A549 (cell line): ENCODE measurements around the gene MID2. TPM values are rescaled to one million over a fixed set of nuclear protein-coding genes. Genes with fewer than 3 reads are reported as not detected.

Experiments used
- ATAC-seq, 2 experiments: fragments of 200-7000 bp in 1 of 2; fragments of >200 bp in 1 of 2; cut with Nextera tagmentation in 1 of 2; cut with Tn5 transposase in 1 of 2; 3 replicates each; pipeline versions ENCODE4 v1.8.0 to v1.9.1; 2018 to 2020; ENCODE audit warnings: mild to moderate bottlenecking in 1 of 2, moderate library complexity in 1 of 2
- CTCF ChIA-PET: fragments of 300-600 bp; sonication (Branson Sonifier 250); formaldehyde crosslinking; extraction: SDS; loops from one replicate; lab custom pipeline; 2021; ENCODE audit warnings: antibody characterized with exemption, inconsistent platforms; lab: Yijun Ruan, JAX
- POLR2A ChIA-PET: fragments of 350-600 bp; formaldehyde crosslinking; extraction: SDS; loops from one replicate; lab custom pipeline; 2021; ENCODE audit warnings: antibody characterized with exemption, inconsistent platforms; lab: Yijun Ruan, JAX
- DNase-seq, 2 experiments: peaks; one replicate each; pipeline versions ENCODE4 v3.0.0 to v3.0.0-alpha.2; 2011 to 2016; ENCODE audit warnings: low read depth in 1 of 2, low spot score in 1 of 2
- FAIRE-seq: peaks from 2 replicates; lab custom pipeline; 2011; peaks lifted over from hg19 to GRCh38; lab: Jason Lieb, UNC
- H3K27ac ChIP-seq, 2 experiments: fragments of >200 bp; sonication (Bioruptor Twin); formaldehyde crosslinking; 3 replicates each; pipeline ENCODE4 v1.5.1; 2016 to 2017
- H3K4me1 ChIP-seq: fragments of >200 bp; sonication (Bioruptor Twin); formaldehyde crosslinking; 3 replicates; pipeline ENCODE4 v1.6.1; 2016
- H3K4me2 ChIP-seq: fragments of >200 bp; sonication (Bioruptor Twin); formaldehyde crosslinking; 3 replicates; pipeline ENCODE4 v1.6.1; 2016
- H3K4me3 ChIP-seq: fragments of >200 bp; sonication (Bioruptor Twin); formaldehyde crosslinking; 3 replicates; pipeline ENCODE4 v1.5.1; 2016
- H3K9me3 ChIP-seq: fragments of >200 bp; sonication (Bioruptor Twin); formaldehyde crosslinking; 3 replicates; pipeline ENCODE4 v1.6.1; 2016
- BCL3 ChIP-seq: fragments of >200 bp; sonication (Bioruptor Twin); formaldehyde crosslinking; IDR thresholded peaks from 3 replicates; pipeline ENCODE4 v1.6.1; 2016
- CBX8 ChIP-seq: fragments of 200-600 bp; sonication (generic); IDR thresholded peaks from 2 replicates; pipeline ENCODE4 v1.6.1; 2016
- CHD2 ChIP-seq: fragments of 150-350 bp; IDR thresholded peaks from 2 replicates; pipeline ENCODE4 v1.6.1; 2014; ENCODE audit warnings: low read length; ENCODE audit not compliant: partially characterized antibody
- CHD4 ChIP-seq: fragments of 200-600 bp; sonication (generic); IDR thresholded peaks from 2 replicates; pipeline ENCODE4 v1.6.1; 2016; ENCODE audit warnings: antibody characterized with exemption, mild to moderate bottlenecking, borderline replicate concordance
- EHMT2 ChIP-seq: fragments of 200-600 bp; sonication (generic); IDR thresholded peaks from 2 replicates; pipeline ENCODE4 v1.6.1; 2016; ENCODE audit warnings: antibody characterized with exemption, low read depth, mild to moderate bottlenecking, moderate library complexity
- ESRRA ChIP-seq: fragments of 150-350 bp; IDR thresholded peaks from 2 replicates; pipeline ENCODE4 v1.6.1; 2014; ENCODE audit warnings: mild to moderate bottlenecking, low read length, borderline replicate concordance
- FOSB ChIP-seq: fragments of 250-450 bp; sonication (Bioruptor Pico); IDR thresholded peaks from 2 replicates; pipeline ENCODE4 v1.5.0; 2020; ENCODE audit warnings: mild to moderate bottlenecking, moderate library complexity
- HDAC2 ChIP-seq: fragments of 200-600 bp; sonication (generic); IDR thresholded peaks from 2 replicates; pipeline ENCODE4 v1.6.1; 2016
- HES2 ChIP-seq: fragments of >200 bp; sonication (Bioruptor Twin); formaldehyde crosslinking; IDR thresholded peaks from 2 replicates; pipeline ENCODE4 v1.6.1; 2016
- HEYL ChIP-seq: fragments of 250-450 bp; sonication (Bioruptor Pico); IDR thresholded peaks from 2 replicates; pipeline ENCODE4 v1.8.0; 2021; ENCODE audit warnings: mild to moderate bottlenecking, moderate library complexity
- HOXB13 ChIP-seq: fragments of 250-450 bp; sonication (Bioruptor Pico); IDR thresholded peaks from 2 replicates; pipeline ENCODE4 v1.5.0; 2020; ENCODE audit warnings: low read depth, mild to moderate bottlenecking, moderate library complexity
- HOXB5 ChIP-seq: fragments of 250-450 bp; sonication (Bioruptor Pico); IDR thresholded peaks from 2 replicates; pipeline ENCODE4 v1.5.0; 2020; ENCODE audit warnings: mild to moderate bottlenecking, moderate library complexity
- KDM1A ChIP-seq: fragments of 200-600 bp; sonication (generic); IDR thresholded peaks from 2 replicates; pipeline ENCODE4 v1.6.1; 2016; ENCODE audit warnings: low read depth, mild to moderate bottlenecking
- MAFK ChIP-seq: fragments of 450-650 bp; IDR thresholded peaks from 2 replicates; pipeline ENCODE4 v1.6.1; 2014; ENCODE audit not compliant: partially characterized antibody
- MAZ ChIP-seq: fragments of 150-350 bp; IDR thresholded peaks from 2 replicates; pipeline ENCODE4 v1.6.1; 2014; ENCODE audit warnings: antibody characterized with exemption, low read depth, low read length, borderline replicate concordance
- MYC ChIP-seq: IDR thresholded peaks from 2 replicates; pipeline ENCODE4 v1.6.1; 2012; ENCODE audit warnings: mild to moderate bottlenecking, inconsistent platforms, low read length, improper control_type of control experiment, borderline replicate concordance
- POLR2A ChIP-seq: IDR thresholded peaks from 2 replicates; pipeline ENCODE4 v1.6.1; 2012; ENCODE audit warnings: mild to moderate bottlenecking, low read length
- RARB ChIP-seq: fragments of 250-450 bp; sonication (Bioruptor Pico); IDR thresholded peaks from 2 replicates; pipeline ENCODE4 v1.8.0; 2021; ENCODE audit warnings: mild to moderate bottlenecking, moderate library complexity
- TFCP2L1 ChIP-seq: fragments of 250-450 bp; sonication (Bioruptor Pico); IDR thresholded peaks from 2 replicates; pipeline ENCODE4 v1.5.0; 2021; ENCODE audit warnings: mild to moderate bottlenecking
- USF2 ChIP-seq: fragments of 450-650 bp; IDR thresholded peaks from 2 replicates; pipeline ENCODE4 v1.6.1; 2014; ENCODE audit warnings: antibody characterized with exemption
- ZC3H11A ChIP-seq: fragments of 450-650 bp; IDR thresholded peaks from 2 replicates; pipeline ENCODE4 v1.6.1; 2014; ENCODE audit warnings: antibody characterized with exemption, mild to moderate bottlenecking
- ZFP36 ChIP-seq: fragments of 450-650 bp; IDR thresholded peaks from 2 replicates; pipeline ENCODE4 v1.6.1; 2014; ENCODE audit warnings: borderline replicate concordance; ENCODE audit not compliant: partially characterized antibody
- WGBS: methylation state at CpG from one replicate; pipeline ENCODE4 v1.1.6; 2017; ENCODE audit errors: missing lambda C conversion rate; 5-methylcytosine and 5-hydroxymethylcytosine counted together
- polyA plus RNA-seq, 4 experiments: library from polyadenylated mRNA; depleted of rRNA in 3 of 4; stranded (reverse); fragments of >200 nt; fragmentation: RNase III in 1 of 4; extraction: RNeasy Plus Mini Kit Qiagen cat#74134 plus additional on column Dnase treatment in 1 of 4; gene quantifications; 2 replicates in 3 of 4; 3 replicates in 1 of 4; pipeline ENCODE4 v1.2.3, GENCODE V29; 2011 to 2017
- TF ChIP-seq, protein P1 (sequence below): fragments of >200 bp; sonication (Bioruptor Twin); formaldehyde crosslinking; IDR thresholded peaks from 3 replicates; pipeline ENCODE4 v1.5.1; 2016
- TF ChIP-seq, protein P2 (sequence below): fragments of 200-600 bp; sonication (generic); IDR thresholded peaks from 2 replicates; pipeline ENCODE4 v1.6.1; 2016; ENCODE audit warnings: antibody characterized with exemption, mild to moderate bottlenecking, moderate library complexity
- TF ChIP-seq, protein P3 (sequence below): IDR thresholded peaks from 2 replicates; pipeline ENCODE4 v1.6.1; 2012; ENCODE audit warnings: low read depth, borderline replicate concordance
- TF ChIP-seq, protein P4 (sequence below): IDR thresholded peaks from 2 replicates; pipeline ENCODE4 v1.6.1; 2012

The MID2 gene
- polyA plus RNA-seq, 2 of the 4 experiments (the other 2 are of a cell fraction): 4.6 to 10.6 TPM

DNA sequence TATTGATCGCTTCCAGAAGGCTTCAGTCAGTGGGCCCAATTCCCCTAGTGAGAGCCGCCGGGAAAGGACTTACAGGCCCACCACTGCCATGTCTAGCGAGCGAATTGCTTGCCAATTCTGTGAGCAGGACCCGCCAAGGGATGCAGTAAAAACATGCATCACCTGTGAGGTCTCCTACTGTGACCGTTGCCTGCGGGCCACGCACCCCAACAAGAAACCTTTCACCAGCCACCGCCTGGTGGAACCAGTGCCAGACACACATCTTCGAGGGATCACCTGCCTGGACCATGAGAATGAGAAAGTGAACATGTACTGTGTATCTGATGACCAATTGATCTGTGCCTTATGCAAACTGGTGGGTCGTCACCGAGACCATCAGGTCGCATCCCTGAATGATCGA lies 15.3 kb downstream of the MID2 start:
- Histone ChIP-seq H3K4me1 (no peaks in the 10 kb centered on the region), H3K4me2 (no peak overlapping the region), H3K9me3 (no peaks in the 10 kb centered on the region), H3K4me3 (no peak overlapping the region), H3K27ac (no peak overlapping the region)
- ChIA-PET POLR2A (no interaction called here), CTCF (no interaction called here)
- no peak for DNase-seq
- FAIRE-seq: no peak
- TF ChIP-seq HES2 (no peak), TFCP2L1 (no peak), KDM1A (no peak), ZFP36 (no peak), HEYL (no peak), ESRRA (no peak), CHD2 (no peak), MYC (no peak), ZC3H11A (no peak), CBX8 (no peak), BCL3 (no peak), HOXB5 (CRISPR knock-in tag) (no peak), USF2 (no peak)
- TF ChIP-seq, protein P1, sequence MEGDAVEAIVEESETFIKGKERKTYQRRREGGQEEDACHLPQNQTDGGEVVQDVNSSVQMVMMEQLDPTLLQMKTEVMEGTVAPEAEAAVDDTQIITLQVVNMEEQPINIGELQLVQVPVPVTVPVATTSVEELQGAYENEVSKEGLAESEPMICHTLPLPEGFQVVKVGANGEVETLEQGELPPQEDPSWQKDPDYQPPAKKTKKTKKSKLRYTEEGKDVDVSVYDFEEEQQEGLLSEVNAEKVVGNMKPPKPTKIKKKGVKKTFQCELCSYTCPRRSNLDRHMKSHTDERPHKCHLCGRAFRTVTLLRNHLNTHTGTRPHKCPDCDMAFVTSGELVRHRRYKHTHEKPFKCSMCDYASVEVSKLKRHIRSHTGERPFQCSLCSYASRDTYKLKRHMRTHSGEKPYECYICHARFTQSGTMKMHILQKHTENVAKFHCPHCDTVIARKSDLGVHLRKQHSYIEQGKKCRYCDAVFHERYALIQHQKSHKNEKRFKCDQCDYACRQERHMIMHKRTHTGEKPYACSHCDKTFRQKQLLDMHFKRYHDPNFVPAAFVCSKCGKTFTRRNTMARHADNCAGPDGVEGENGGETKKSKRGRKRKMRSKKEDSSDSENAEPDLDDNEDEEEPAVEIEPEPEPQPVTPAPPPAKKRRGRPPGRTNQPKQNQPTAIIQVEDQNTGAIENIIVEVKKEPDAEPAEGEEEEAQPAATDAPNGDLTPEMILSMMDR: no peak
- TF ChIP-seq, protein P2, sequence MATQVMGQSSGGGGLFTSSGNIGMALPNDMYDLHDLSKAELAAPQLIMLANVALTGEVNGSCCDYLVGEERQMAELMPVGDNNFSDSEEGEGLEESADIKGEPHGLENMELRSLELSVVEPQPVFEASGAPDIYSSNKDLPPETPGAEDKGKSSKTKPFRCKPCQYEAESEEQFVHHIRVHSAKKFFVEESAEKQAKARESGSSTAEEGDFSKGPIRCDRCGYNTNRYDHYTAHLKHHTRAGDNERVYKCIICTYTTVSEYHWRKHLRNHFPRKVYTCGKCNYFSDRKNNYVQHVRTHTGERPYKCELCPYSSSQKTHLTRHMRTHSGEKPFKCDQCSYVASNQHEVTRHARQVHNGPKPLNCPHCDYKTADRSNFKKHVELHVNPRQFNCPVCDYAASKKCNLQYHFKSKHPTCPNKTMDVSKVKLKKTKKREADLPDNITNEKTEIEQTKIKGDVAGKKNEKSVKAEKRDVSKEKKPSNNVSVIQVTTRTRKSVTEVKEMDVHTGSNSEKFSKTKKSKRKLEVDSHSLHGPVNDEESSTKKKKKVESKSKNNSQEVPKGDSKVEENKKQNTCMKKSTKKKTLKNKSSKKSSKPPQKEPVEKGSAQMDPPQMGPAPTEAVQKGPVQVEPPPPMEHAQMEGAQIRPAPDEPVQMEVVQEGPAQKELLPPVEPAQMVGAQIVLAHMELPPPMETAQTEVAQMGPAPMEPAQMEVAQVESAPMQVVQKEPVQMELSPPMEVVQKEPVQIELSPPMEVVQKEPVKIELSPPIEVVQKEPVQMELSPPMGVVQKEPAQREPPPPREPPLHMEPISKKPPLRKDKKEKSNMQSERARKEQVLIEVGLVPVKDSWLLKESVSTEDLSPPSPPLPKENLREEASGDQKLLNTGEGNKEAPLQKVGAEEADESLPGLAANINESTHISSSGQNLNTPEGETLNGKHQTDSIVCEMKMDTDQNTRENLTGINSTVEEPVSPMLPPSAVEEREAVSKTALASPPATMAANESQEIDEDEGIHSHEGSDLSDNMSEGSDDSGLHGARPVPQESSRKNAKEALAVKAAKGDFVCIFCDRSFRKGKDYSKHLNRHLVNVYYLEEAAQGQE: no peak
- WGBS: 96% methylated on average over 4 of the region's 15 CpGs
- no peak for ATAC-seq

DNA sequence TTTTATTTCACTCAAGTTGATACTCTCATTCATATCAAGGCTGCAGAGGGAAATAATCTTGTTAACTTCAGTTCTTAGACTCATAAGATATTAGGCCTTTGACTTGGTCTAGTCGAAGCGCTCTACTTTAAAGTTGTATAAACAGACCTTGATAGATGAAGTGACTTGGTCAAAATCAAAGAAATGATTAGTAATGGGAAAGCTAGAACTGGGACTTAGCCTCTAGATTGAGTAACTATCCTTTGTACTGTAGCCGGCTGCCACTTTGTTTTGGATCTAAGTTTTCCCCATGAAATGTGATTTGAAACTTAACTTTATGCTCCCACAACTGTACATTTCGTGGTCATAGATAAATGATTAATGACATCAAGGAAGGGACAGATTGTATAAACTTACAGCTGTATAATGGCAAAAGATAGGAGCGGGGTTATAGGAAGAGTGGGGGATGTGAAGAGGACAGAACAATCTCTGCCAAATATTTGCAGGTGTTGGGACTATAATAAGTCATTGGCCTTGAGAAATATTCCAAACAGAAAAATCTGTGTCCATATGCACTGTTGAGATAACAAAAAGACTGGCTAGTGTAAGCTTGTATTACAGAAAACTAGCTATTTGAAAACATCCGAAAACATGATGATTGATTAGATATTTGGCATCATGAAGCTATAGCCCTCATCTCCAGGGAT lies 17.2 kb downstream of the MID2 start:
- Histone ChIP-seq H3K27ac (no peak overlapping the region), H3K4me1 (no peaks in the 10 kb centered on the region), H3K4me3 (no peak overlapping the region), H3K9me3 (no peaks in the 10 kb centered on the region), H3K4me2 (no peak overlapping the region)
- POLR2A ChIA-PET: no interaction called here
- peak; percentile 54 for FAIRE-seq
- ATAC-seq: no peak
- 86% methylated on average over 6 of the region's 6 CpGs for WGBS
- DNase-seq: no peak
- CTCF ChIA-PET: no interaction called here
- no peak for TF ChIP-seq FOSB (CRISPR knock-in tag)
- no peak for TF ChIP-seq POLR2A
- no peak for TF ChIP-seq CBX8
- TF ChIP-seq EHMT2: no peak
- TF ChIP-seq HDAC2: no peak
- no peak for TF ChIP-seq HEYL
- no peak for TF ChIP-seq MAFK
- no peak for TF ChIP-seq HOXB13 (CRISPR knock-in tag)
- no peak for TF ChIP-seq CHD4
- TF ChIP-seq RARB: no peak
- TF ChIP-seq, protein P3, sequence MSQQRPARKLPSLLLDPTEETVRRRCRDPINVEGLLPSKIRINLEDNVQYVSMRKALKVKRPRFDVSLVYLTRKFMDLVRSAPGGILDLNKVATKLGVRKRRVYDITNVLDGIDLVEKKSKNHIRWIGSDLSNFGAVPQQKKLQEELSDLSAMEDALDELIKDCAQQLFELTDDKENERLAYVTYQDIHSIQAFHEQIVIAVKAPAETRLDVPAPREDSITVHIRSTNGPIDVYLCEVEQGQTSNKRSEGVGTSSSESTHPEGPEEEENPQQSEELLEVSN: no peak
- no peak for TF ChIP-seq MAZ
- no peak for TF ChIP-seq ZFP36
- TF ChIP-seq, protein P4, sequence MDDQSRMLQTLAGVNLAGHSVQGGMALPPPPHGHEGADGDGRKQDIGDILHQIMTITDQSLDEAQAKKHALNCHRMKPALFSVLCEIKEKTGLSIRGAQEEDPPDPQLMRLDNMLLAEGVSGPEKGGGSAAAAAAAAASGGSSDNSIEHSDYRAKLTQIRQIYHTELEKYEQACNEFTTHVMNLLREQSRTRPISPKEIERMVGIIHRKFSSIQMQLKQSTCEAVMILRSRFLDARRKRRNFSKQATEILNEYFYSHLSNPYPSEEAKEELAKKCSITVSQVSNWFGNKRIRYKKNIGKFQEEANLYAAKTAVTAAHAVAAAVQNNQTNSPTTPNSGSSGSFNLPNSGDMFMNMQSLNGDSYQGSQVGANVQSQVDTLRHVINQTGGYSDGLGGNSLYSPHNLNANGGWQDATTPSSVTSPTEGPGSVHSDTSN: no peak
- TF ChIP-seq, protein P1: no peak
